Left cardiac atrium (tissue), 4 donors: ENCODE results near the gene TNS3. TPM values are rescaled to one million over a fixed set of nuclear protein-coding genes. Genes with fewer than 3 reads are reported as not detected.
A peak's percentile ranks its signal among the peaks of the same experiment; 100 is the strongest.
"Not testable (repeated sequence)": the region's sequence is repeated elsewhere in the genome, so short reads cannot be mapped to it uniquely, and the experiment has no call there.

Experiments
- ATAC-seq, 2 donors: fragments of 200-7000 bp; cut with Tn5 transposase; one replicate each; pipeline ENCODE4 v1.9.1; 2020; ENCODE audit warnings: mild to moderate bottlenecking in 2 of 2, moderate library complexity in 2 of 2
- DNase-seq: peaks from one replicate; pipeline ENCODE4 v3.0.0-alpha.2; 2020
- intact Hi-C, 2 donors: fragments of 100-400 bp; cut with DNase I; formaldehyde crosslinking; loops; one replicate each; pipeline versions ENCODE4 v1.14.1 to v1.15.1; 2022 to 2023
- total RNA-seq, 2 donors: library from RNA; stranded (reverse); fragmentation: NEBNext Ultra II Directional; extraction: Animal tissue kit (Norgen Biotek cat#: 25700); gene quantifications; one replicate each; pipeline ENCODE4 v1.2.1, GENCODE V29; 2021
- donor health status: DM: no; HTN: yes; CAD: no.
- donor health status: DM: no; HTN: yes; CAD: no; lungs with severe emphysema.
- donor health status: DM: yes; HTN: yes; CAD: no.
- donor health status: Dilated cardiomyopathy.

Gene TNS3
- total RNA-seq, 2 donors from 2014 or later: 51.4 to 66.9 TPM

GRCh38 chr7:47586161-47586670 is 4.3 kb upstream of the TNS3 start:
- ATAC-seq, intact Hi-C loops, DNase-seq: not testable (repeated sequence)

GRCh38 chr7:47584536-47584895 is 2.6 kb upstream of the TNS3 start:
- intact Hi-C loops: no loop called here
- peak in 1 of 2 donors; percentile 50 for ATAC-seq
- no peak for DNase-seq

DNA sequence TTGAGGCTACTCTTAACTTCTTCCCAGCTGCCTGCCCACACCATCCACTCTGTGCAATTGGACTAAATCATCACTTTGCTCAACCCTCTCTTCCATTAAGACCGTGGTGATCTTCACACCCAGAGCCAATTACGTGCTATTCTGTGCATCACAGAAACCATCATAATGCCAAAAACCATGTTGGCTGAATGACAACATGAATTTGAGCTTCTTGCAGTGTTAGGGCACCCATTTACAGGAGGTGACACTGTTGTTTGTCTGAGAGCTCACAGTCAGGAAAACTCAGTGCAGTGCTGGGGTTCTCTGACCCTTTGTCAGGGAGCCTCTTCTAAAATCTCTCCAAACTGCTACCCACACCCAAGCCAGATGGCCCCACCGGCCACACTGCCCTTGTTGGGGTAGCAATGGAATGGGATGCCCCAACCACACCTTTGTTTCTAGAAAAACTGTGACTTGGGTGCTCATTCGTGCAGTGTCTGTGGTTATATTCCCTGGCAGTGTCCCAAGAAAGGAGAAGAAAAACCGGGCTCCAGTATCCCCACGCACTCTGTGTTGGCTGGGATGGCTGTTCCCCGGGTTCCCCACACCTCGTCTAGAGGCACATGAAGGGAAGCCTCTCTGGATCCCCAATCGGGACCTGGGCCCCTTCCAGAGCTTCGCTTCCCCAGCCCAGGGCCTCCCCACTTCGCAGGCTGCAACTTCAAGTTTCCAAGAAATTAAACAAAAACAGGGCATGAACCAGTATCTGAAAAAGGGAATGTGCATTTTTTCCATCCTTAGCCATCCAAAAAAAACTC is 2.0 kb upstream of the TNS3 start:
- ATAC-seq (no peak), DNase-seq (no peak)
- intact Hi-C loops: no loop called here

- peak in 1 of 2 donors; percentile 17 for ATAC-seq
- DNase-seq: no peak
- intact Hi-C loops: no loop called here
Measured at GRCh38 chr7:47582764-47583738, 1.1 kb upstream of the TNS3 start.

DNA sequence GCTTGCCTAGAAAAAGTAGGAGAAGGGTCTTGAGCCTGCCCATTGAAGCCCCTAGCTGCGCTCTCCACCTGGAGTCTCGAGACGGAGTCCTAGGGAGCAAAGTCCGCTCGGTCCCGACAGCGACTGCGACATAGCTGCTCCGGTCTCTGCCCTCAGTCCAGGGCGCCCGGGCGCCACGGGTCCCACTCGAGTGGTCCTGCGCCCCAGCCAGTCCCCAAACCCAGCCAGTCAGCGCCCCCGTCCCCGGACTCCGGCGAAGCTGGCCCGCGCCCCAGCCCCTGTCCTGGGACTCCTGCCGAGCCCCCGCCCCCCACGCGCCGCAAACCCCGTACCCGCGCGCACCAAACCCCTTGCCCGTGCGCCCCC is 490 bp downstream of the TNS3 start:
- intact Hi-C loops: no loop called here
- no peak for DNase-seq
- peak; percentile 15 to 24 for ATAC-seq

DNA sequence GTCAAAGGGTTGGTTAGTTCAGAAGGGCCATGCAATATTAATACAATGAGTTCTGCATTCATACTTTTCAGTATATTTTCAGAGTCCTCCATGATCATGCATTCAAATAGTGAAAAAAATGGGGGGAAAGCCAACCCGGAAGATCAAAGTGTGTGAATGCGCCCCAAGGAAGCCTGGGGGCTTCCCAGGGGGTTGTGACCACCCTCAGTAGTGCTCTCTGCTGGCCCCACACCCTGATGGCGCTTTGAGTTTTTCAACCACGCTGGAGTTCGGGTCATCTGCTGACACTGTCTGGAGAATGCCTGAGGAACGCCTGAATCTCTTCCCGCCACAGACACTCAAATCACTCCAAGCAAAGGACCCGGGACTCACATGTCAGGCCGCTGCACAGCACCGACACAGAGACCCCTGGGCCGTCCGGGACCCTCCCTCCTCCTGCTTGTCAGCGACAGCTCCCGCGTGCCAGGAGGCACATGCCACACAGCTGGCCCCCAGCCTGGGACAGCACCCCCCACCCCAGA is 1.0 kb downstream of the TNS3 start:
- intact Hi-C loops: no loop called here
- DNase-seq (no peak), ATAC-seq (no peak)

DNA sequence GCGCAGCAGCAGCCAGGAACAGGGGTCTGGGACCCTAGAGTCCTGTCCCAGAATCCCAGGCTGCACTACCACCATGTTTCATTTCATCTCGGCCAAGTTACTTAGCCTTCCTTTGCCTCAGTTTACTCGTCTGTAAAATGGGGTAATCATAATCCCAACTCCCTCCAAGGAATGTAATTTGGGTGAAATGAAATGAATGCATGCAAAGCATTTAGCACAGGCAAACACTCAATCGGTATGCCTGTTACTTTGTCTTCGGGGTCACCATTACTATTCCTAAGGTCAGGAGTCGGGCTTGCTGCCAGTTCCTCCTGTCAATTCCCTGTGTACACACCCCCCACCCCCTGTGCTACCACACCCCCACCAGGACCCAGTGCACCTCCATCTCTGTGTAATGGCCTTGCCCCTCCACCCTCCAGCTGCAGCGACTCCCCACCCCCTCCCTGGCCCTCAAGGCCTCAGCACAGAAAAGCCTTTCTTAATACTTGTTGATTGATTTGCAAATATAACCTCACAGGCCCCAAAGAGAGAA is 1.7 kb downstream of the TNS3 start:
- DNase-seq: no peak
- intact Hi-C loops: no loop called here
- no peak for ATAC-seq

- ATAC-seq (no peak), DNase-seq (no peak)
- intact Hi-C loops: loop anchor here (5.0 to 10.0 kb wide), 2 partner anchors 132 to 135 kb away; no protein-coding TSS in a partner anchor
Measured at GRCh38 chr7:47579458-47579857, 2.5 kb downstream of the TNS3 start.

DNA sequence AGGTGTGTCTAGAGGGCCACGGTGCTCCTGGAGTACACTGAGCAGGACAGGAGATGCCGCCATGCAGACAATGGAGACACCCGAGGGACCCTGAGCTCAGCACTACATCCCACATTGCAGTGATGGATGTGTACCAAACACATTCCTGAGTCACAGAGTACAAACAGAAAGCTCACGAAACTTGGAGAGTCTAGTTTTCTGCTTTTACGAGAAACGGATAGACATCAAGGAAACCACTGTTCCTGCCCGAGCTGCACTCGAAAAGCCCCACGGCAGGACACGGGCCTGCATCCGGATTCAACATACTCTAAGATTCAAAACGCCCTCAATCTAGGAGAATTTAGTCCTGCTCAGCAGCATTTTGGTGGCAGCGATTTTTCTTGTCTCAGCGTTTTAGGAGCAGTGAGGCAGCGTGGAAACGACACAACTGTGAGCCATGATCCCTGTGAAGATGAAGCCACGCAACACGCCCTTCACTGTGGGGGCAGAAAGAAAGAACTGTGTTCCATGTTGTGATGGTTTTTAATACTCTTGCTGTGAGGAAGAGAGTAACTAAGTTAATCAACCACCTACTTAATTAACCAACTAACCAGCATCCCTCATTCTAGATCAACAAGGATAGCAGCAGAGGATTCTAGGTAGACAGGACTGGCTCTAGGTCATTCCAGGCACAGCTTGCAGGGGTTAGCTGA is 3.2 kb downstream of the TNS3 start:
- DNase-seq (no peak), ATAC-seq (peak in 1 of 2 donors; percentile 11)
- intact Hi-C loops: loop anchor here (5.0 to 10.0 kb wide), 2 partner anchors 131 to 134 kb away; no protein-coding TSS in a partner anchor

GRCh38 chr7:47577321-47577919 is 4.5 kb downstream of the TNS3 start:
- no peak for DNase-seq
- peak; percentile 14 to 39 for ATAC-seq
- intact Hi-C loops: loop anchor here (5.0 to 10.0 kb wide), 2 partner anchors 130 to 133 kb away; no protein-coding TSS in a partner anchor

GRCh38 chr7:47576866-47577306 is 5.0 kb downstream of the TNS3 start:
- intact Hi-C loops: loop anchor here (5.0 to 10.0 kb wide), 2 partner anchors 130 to 132 kb away; no protein-coding TSS in a partner anchor
- ATAC-seq (no peak), DNase-seq (no peak)

DNA sequence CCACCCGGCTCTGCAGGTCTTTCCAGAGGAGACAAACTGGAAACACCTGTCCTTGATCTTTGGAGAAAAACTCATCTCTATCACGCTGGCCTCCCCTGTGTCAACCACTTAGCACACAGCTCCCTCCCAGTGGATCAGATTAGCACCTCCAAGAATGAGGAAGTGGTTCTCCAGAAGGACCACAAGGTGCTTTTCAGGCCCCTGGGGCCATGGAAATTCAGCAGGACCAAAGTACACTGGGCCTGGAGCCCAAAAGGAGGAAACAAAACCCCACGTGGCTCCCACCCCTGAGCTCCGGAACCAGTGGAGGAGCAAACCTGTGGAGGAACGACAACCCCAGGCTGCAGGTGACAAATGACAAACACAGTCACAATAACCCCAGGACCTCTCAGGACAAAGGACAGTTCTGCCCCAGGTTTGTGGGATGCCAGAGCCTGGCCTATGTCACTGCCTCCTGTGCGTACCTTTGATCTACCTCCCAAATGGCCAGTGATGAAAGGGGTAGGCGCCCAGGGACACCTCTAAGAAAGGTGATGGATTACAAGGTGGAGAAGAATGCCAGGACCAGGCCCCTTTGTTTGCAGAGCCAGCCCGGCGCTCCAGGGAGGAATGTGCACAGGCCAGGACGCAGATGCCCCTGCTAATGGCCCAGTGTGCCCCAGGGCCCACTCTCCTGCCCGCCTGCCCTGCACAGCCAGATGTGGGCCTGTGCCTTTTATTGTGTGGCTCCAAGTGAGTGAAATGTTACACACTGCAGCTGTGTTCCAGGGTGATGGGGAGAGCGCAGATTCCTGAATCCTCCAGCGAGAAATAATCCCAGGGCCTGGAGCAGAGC is 5.7 kb downstream of the TNS3 start:
- intact Hi-C loops: loop anchor here (5.0 to 10.0 kb wide), 2 partner anchors 129 to 131 kb away; no protein-coding TSS in a partner anchor
- DNase-seq: peak; percentile 67
- ATAC-seq: peak; percentile 54 to 73

DNA sequence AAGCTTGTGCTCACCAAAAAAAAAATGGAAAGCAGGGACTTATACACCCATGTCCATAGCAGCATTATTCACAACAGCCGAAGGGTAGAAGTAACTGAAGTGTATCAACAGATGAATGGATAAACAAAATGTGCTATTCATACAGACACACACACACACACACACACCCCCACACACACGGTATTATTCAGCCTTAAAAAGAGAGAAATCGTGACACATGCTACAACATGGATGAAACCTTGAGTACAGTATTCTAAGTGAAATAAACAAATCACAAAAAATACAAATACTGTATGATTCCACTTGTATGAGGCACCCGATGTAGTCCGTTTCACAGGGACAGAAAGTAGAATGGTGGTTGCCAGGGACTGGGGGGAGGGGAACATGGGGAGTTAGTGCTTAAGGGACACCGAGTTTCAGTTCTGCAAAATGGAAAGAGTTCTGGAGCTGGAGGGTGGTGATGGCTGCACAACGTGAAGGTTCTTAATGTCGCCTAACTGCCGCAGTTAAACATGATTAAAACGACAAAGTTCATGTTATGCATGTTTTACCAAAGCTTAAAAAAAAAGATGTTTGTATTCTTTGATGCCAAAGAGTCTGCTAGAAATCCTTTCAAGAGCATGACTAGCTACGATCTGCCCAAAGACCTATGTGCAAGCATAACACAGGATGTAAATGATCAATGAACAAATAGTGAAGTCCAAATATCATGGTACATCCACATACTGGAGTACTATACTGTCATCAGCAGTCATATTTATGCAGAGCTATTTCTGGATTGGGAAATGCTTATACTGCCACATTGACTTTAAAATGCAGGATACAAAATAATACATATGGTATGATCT is 7.2 kb downstream of the TNS3 start:
- DNase-seq (no peak), ATAC-seq (no peak)
- intact Hi-C loops: loop anchor here (5.0 to 10.0 kb wide), 2 partner anchors 127 to 130 kb away; no protein-coding TSS in a partner anchor

- DNase-seq (no peak), ATAC-seq (no peak)
- intact Hi-C loops: loop anchor here in 1 of 2 donors (10.0 kb wide), 1 partner anchor 129 kb away; no protein-coding TSS in a partner anchor
Measured at GRCh38 chr7:47573758-47574481, 8.0 kb downstream of the TNS3 start.
